CD4-positive, alpha-beta T cell (primary cell): ENCODE data around the gene KRT82. TPM values are rescaled to one million over a fixed set of nuclear protein-coding genes. Genes with fewer than 3 reads are reported as not detected.
A peak's percentile ranks its signal among the peaks of the same experiment; 100 is the strongest.

Experiments
- ATAC-seq: fragments of 200-7000 bp; cut with Tn5 transposase; one replicate; pipeline ENCODE4 v1.10.0; 2022; ENCODE audit warnings: mild to moderate bottlenecking; ENCODE audit not compliant: poor library complexity
- CTCF ChIA-PET: fragments of 350-600 bp; sonication (Branson Sonifier 250); formaldehyde crosslinking; loops from one replicate; lab custom pipeline; 2021; ENCODE audit warnings: antibody characterized with exemption, inconsistent platforms; lab: Charles Lee
- POLR2A ChIA-PET: fragments of 350-600 bp; sonication (Branson Sonifier 250); formaldehyde crosslinking; loops from one replicate; lab custom pipeline; 2021; ENCODE audit warnings: antibody characterized with exemption, inconsistent platforms; lab: Charles Lee
- DNase-seq, 14 experiments: peaks; one replicate each; pipeline ENCODE4 v3.0.0-alpha.2; 2013 to 2020; ENCODE audit warnings: mixed read lengths in 2 of 14
- H3K27ac ChIP-seq, 2 donors: one replicate each; pipeline versions ENCODE4 v1.5.1 to v1.7.0; 2013; ENCODE audit warnings: low read length in 2 of 2, low read depth in 1 of 2, mild to moderate bottlenecking in 1 of 2
- H3K27me3 ChIP-seq, 2 experiments: 1 replicate in 1 of 2; 2 replicates in 1 of 2; pipeline versions ENCODE4 v1.6.1 to v1.7.0; 2013; ENCODE audit warnings: low read length in 2 of 2, control low read depth in 1 of 2, mild to moderate bottlenecking in 1 of 2, moderate library complexity in 1 of 2; ENCODE audit not compliant: insufficient read depth in 2 of 2, control insufficient read depth in 1 of 2
- H3K36me3 ChIP-seq: one replicate; pipeline ENCODE4 v1.6.1; 2013; ENCODE audit warnings: low read length, control low read depth; ENCODE audit not compliant: insufficient read depth
- H3K4me1 ChIP-seq: one replicate; pipeline ENCODE4 v1.6.1; 2013; ENCODE audit warnings: low read length, control low read depth; ENCODE audit not compliant: insufficient read depth
- H3K4me3 ChIP-seq: one replicate; pipeline ENCODE4 v1.5.1; 2013; ENCODE audit warnings: mild to moderate bottlenecking, low read length, moderate library complexity
- H3K9me3 ChIP-seq, 2 experiments: 1 replicate in 1 of 2; 2 replicates in 1 of 2; pipeline versions ENCODE4 v1.6.1 to v1.7.0; 2013; ENCODE audit warnings: low read length in 2 of 2, mild to moderate bottlenecking in 2 of 2, control low read depth in 1 of 2, moderate library complexity in 1 of 2; ENCODE audit not compliant: control insufficient read depth in 1 of 2, insufficient read depth in 1 of 2
- H3K27ac Mint-ChIP-seq: one replicate; pipeline ENCODE4 v1.8.0; 2020; ENCODE audit warnings: mixed read lengths
- H3K27me3 Mint-ChIP-seq: one replicate; pipeline ENCODE4 v1.8.0; 2021; ENCODE audit warnings: mixed read lengths
- H3K36me3 Mint-ChIP-seq: one replicate; pipeline ENCODE4 v1.8.0; 2021; ENCODE audit warnings: low read depth, mixed read lengths
- H3K4me1 Mint-ChIP-seq: one replicate; pipeline ENCODE4 v1.8.0; 2021; ENCODE audit warnings: low read depth, mixed read lengths
- H3K4me3 Mint-ChIP-seq: one replicate; pipeline ENCODE4 v1.8.0; 2020; ENCODE audit warnings: mild to moderate bottlenecking, mixed read lengths
- H3K9me3 Mint-ChIP-seq: one replicate; pipeline ENCODE4 v1.8.0; 2020; ENCODE audit warnings: mixed read lengths
- CTCF ChIP-seq: fragments of 200-600 bp; IDR thresholded peaks from one replicate; pipeline ENCODE4 v1.8.0; 2022; ENCODE audit warnings: antibody characterized with exemption, mild to moderate bottlenecking
- intact Hi-C, 2 experiments: fragments of 100-400 bp; cut with DNase I in 1 of 2; cut with micrococcal nuclease in 1 of 2; formaldehyde crosslinking; loops; one replicate each; pipeline versions ENCODE4 v1.15.1 to v1.9.0; 2023 to 2025; cut with DNase I, micrococcal nuclease
- total RNA-seq, 174 experiments: library from RNA in 2 of 174; stranded (reverse) in 2 of 174; gene quantifications; one replicate each; pipeline ENCODE4 v1.2.3 and lab custom pipeline; 2021 to 2026

The KRT82 gene
- total RNA-seq, 2 experiments from 2014 or later = not detected

GRCh38 chr12:52377266-52377665 is 28.9 kb downstream of the KRT82 start:
- intact Hi-C loops = no loop called here
- no peak for ATAC-seq
- Mint-ChIP-seq H3K36me3 (no peaks in the 10 kb centered on the region), H3K27ac (no peak overlapping the region), H3K4me3 (no peak overlapping the region), H3K4me1 (peaks cover under 1% of the 10 kb centered on the region), H3K9me3 (no peaks in the 10 kb centered on the region), H3K27me3 (peaks cover 4% of the 10 kb centered on the region)
- Histone ChIP-seq H3K27me3 (peaks cover 0 to 4% of the 10 kb centered on the region in 2 experiments), H3K9me3 (no peaks in the 10 kb centered on the region), H3K27ac (no peak overlapping the region), H3K4me3 (no peak overlapping the region), H3K36me3 (no peaks in the 10 kb centered on the region), H3K4me1 (no peaks in the 10 kb centered on the region)
- ChIA-PET CTCF (no interaction called here), POLR2A (no interaction called here)
- no peak for TF ChIP-seq CTCF
- no peak for DNase-seq

GRCh38 chr12:52372216-52373154 is 33.6 kb downstream of the KRT82 start:
- H3K4me1 ChIP-seq = no peaks in the 10 kb centered on the region
- H3K9me3 Mint-ChIP-seq = no peaks in the 10 kb centered on the region
- ATAC-seq (no peak), DNase-seq (peak; percentile 14 to 71 (median 46))
- H3K27ac Mint-ChIP-seq = no peak overlapping the region
- POLR2A ChIA-PET = interaction anchor here (0.7 kb wide), 1 partner anchor 447 kb away, joined by 4 read pairs; no protein-coding TSS in a partner anchor
- H3K36me3 ChIP-seq = no peaks in the 10 kb centered on the region
- H3K4me3 ChIP-seq = no peak overlapping the region
- CTCF ChIA-PET = interaction anchor here (0.7 to 1.3 kb wide), 3 partner anchors 13 to 513 kb away, joined by 3 read pairs; no protein-coding TSS in a partner anchor
- intact Hi-C loops = loop anchor here (1.0 to 2.0 kb wide), 4 partner anchors 507 to 609 kb away; no protein-coding TSS in a partner anchor
- H3K27ac ChIP-seq = no peak overlapping the region
- no peaks in the 10 kb centered on the region for H3K9me3 ChIP-seq
- H3K36me3 Mint-ChIP-seq = no peaks in the 10 kb centered on the region
- peak; percentile 53 for TF ChIP-seq CTCF
- H3K4me1 Mint-ChIP-seq = no peaks in the 10 kb centered on the region
- peaks cover 2 to 4% of the 10 kb centered on the region in 2 experiments for H3K27me3 ChIP-seq
- H3K27me3 Mint-ChIP-seq = peaks cover 24% of the 10 kb centered on the region
- no peak overlapping the region for H3K4me3 Mint-ChIP-seq

GRCh38 chr12:52371716-52372115 is 34.4 kb downstream of the KRT82 start:
- H3K4me1 ChIP-seq = no peaks in the 10 kb centered on the region
- H3K27ac ChIP-seq = no peak overlapping the region
- TF ChIP-seq CTCF = no peak
- H3K36me3 Mint-ChIP-seq = no peaks in the 10 kb centered on the region
- no peaks in the 10 kb centered on the region for H3K9me3 Mint-ChIP-seq
- DNase-seq (no peak), ATAC-seq (no peak)
- peaks cover 22% of the 10 kb centered on the region for H3K27me3 Mint-ChIP-seq
- H3K36me3 ChIP-seq = no peaks in the 10 kb centered on the region
- H3K27me3 ChIP-seq = peaks cover 2 to 4% of the 10 kb centered on the region in 2 experiments
- intact Hi-C loops = loop anchor here (1.0 to 2.0 kb wide), 4 partner anchors 508 to 610 kb away; no protein-coding TSS in a partner anchor
- H3K4me1 Mint-ChIP-seq = no peaks in the 10 kb centered on the region
- POLR2A ChIA-PET = no interaction called here
- CTCF ChIA-PET = interaction anchor here (1.3 kb wide), 1 partner anchor 508 kb away, joined by 3 read pairs; no protein-coding TSS in a partner anchor
- H3K27ac Mint-ChIP-seq = no peak overlapping the region
- H3K9me3 ChIP-seq = no peaks in the 10 kb centered on the region
- no peak overlapping the region for H3K4me3 ChIP-seq
- H3K4me3 Mint-ChIP-seq = no peak overlapping the region
